ENCODE data around the gene SCGB2A2. TPM values are rescaled to one million over a fixed set of nuclear protein-coding genes. Genes with fewer than 3 reads are reported as not detected.

Gene SCGB2A2
- total RNA-seq, 1 donor from 2014 or later, result not detected

GRCh38 chr11:62280452-62280851 lies 10.5 kb downstream of the SCGB2A2 start:
- no peak for DNase-seq
- intact Hi-C loops (cut with DNase I), result no loop called here
- no peak for ATAC-seq (ENCODE audit: poor library complexity)

DNA sequence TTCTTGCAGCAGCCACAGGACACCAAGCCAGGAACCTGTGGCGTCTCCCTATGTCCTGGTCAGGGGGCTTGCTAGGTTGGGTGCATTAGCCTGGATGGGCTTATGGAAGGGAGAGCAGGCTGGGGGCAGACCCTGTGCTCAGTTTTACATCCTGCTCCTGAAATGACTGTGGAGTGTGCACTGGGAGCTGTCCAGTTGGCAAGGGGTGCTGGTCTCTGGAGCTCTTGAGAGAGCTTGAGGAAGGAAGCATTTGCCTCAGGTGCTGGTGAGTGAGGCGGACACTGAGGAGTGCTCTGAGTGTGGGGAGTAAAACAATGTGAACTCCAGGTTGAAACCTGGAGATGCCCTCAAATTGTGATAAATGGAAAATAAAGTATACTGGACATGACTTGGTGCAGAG lies 25.5 kb downstream of the SCGB2A2 start:
- no peak for ATAC-seq (ENCODE audit: poor library complexity)
- intact Hi-C loops (cut with DNase I), result no loop called here
- DNase-seq, result no peak

DNA sequence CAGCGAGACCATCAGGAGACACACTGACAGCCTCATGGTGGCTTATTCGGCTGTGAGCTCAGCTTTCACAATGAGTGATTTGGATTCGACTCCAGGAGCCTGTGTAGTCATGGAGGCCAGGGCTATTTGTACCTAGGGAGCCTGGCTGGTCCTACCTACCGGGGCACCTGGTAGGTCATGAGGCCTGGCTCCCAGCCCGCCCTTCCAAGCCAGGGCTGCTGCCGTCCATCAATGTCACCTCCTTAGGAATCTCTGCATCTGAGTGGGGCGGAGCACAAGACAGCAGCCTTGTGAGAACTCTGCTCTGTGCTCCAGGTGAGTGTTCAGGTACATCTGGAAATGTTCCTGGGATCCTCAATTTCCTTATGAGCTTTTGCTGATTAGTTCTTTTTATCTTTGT lies 29.0 kb downstream of the SCGB2A2 start, which contains the start of gene SCGB1D4:
SCGB1D4 (minus strand) TSS at position 101 of the 400 bp plus-strand sequence; CDS start at position 36, 65 bp downstream.
- intact Hi-C loops (cut with DNase I), result no loop called here
- ATAC-seq (ENCODE audit: poor library complexity), result no peak
- no peak for DNase-seq

GRCh38 chr11:62306227-62306626 lies 36.3 kb downstream of the SCGB2A2 start:
- DNase-seq, result no peak
- intact Hi-C loops (cut with DNase I), result no loop called here
- ATAC-seq (ENCODE audit: poor library complexity), result no peak

GRCh38 chr11:62307950-62308349 lies 38.0 kb downstream of the SCGB2A2 start:
- DNase-seq (no peak), ATAC-seq (ENCODE audit: poor library complexity) (no peak)
- intact Hi-C loops (cut with DNase I), result no loop called here

- intact Hi-C loops (cut with DNase I), result loop anchor here (5.0 kb wide), 1 partner anchor 138 kb away; no protein-coding TSS in a partner anchor
- ATAC-seq (ENCODE audit: poor library complexity), result no peak
- DNase-seq, result no peak
Measured at GRCh38 chr11:62309991-62310390, 40.0 kb downstream of the SCGB2A2 start.

DNA sequence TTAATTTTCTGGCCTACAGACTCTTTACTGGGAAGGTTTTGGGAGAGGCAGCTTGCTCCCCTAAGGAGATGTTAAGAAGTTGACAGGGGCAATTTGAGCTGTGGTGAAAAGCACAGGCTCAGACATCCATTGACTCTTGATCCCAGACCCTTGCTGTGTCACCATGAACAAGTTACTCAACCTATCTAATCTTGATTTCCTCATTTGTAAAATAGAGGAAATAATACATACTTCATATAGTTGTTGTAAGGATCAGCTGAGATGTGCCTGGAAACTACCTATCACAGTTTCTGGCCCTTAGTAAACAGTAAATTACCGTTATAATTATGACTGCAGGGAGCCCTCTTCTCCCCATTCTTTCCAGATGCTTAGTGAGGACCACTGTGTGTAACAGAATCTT lies 45.5 kb downstream of the SCGB2A2 start:
- no peak for DNase-seq

DNA sequence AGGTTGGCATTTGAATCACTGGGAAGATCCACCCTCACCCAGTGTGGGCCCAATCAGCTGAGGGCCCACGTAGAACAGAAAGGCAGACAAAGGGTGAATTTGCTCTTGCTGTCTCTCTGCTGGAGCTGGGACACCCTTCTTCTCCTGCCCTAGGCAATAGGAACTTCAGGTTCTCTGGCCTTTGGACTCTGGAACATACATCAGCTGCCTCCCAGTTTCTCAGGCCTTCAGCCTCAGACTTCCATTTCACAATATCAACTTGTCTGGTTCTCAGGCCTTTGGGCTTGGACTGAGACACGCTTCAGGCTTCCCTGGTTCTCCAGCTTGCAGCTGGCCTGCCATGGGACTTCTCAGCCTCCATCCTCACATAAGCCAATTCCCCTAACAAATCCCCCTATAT lies 52.6 kb downstream of the SCGB2A2 start:
- intact Hi-C loops (cut with DNase I), result no loop called here
- ATAC-seq (ENCODE audit: poor library complexity) (no peak), DNase-seq (no peak)

More for the DNA sequence above, 45.5 kb downstream of the SCGB2A2 start:
- intact Hi-C loops (cut with DNase I), result no loop called here
- no peak for ATAC-seq (ENCODE audit: poor library complexity)

Other genes starting within 250 kb of the SCGB2A2 start
- gene INCENP, start 146.1 kb upstream of the SCGB2A2 start, total RNA-seq, result 10.3 TPM
- not detected for gene SCGB1D1, start 79.9 kb upstream of the SCGB2A2 start, total RNA-seq
- gene SCGB2A1, start 61.5 kb upstream of the SCGB2A2 start, total RNA-seq, result not detected
- 3.7 TPM for gene SCGB1D2, start 27.9 kb upstream of the SCGB2A2 start, total RNA-seq
- not detected for gene SCGB1D4, start 28.9 kb downstream of the SCGB2A2 start, total RNA-seq
- gene ASRGL1, start 67.3 kb downstream of the SCGB2A2 start, total RNA-seq, result 4.1 TPM
- not detected for gene SCGB1A1, start 148.9 kb downstream of the SCGB2A2 start, total RNA-seq